WTC11 (cell line): ENCODE data around the gene RHOB. TPM values are rescaled to one million over a fixed set of nuclear protein-coding genes. Genes with fewer than 3 reads are reported as not detected.

Source experiments
- ATAC-seq: fragments of 200-7000 bp; cut with Tn5 transposase; 2 replicates; pipeline ENCODE4 v1.10.0; 2021; ENCODE audit warnings: mild to moderate bottlenecking, moderate library complexity
- CTCF ChIA-PET: fragments of 300-600 bp; sonication (Branson Sonifier 250); formaldehyde crosslinking; loops from one replicate; lab custom pipeline; 2021; ENCODE audit warnings: antibody characterized with exemption; lab: Charles Lee
- POLR2A ChIA-PET: fragments of 350-600 bp; sonication (Branson Sonifier 250); formaldehyde crosslinking; loops from one replicate; lab custom pipeline; 2021; ENCODE audit warnings: antibody characterized with exemption; lab: Charles Lee
- DNase-seq: peaks from one replicate; pipeline ENCODE4 v3.0.0; 2021; ENCODE audit warnings: low spot score
- H3K27ac Mint-ChIP-seq: 2 replicates; pipeline ENCODE4 v1.8.0; 2021; ENCODE audit warnings: mixed read lengths
- H3K27me3 Mint-ChIP-seq: 2 replicates; pipeline ENCODE4 v1.8.0; 2021; ENCODE audit warnings: low read depth, mild to moderate bottlenecking, moderate library complexity, mixed read lengths
- H3K36me3 Mint-ChIP-seq: 2 replicates; pipeline ENCODE4 v1.8.0; 2021; ENCODE audit warnings: mixed read lengths
- H3K4me1 Mint-ChIP-seq: 2 replicates; pipeline ENCODE4 v1.8.0; 2022; ENCODE audit warnings: mixed read lengths
- H3K4me3 Mint-ChIP-seq: 2 replicates; pipeline ENCODE4 v1.8.0; 2021; ENCODE audit warnings: mild to moderate bottlenecking, moderate library complexity, mixed read lengths
- H3K9me3 Mint-ChIP-seq: 2 replicates; pipeline ENCODE4 v1.8.0; 2021; ENCODE audit warnings: mixed read lengths
- AFF4 ChIP-seq: sonication (generic); formaldehyde crosslinking; IDR thresholded peaks from 2 replicates; pipeline ENCODE4 v1.8.1; 2023; ENCODE audit warnings: mild to moderate bottlenecking, missing genetic modification reagents, borderline replicate concordance
- CTCF ChIP-seq: fragments of 200-600 bp; IDR thresholded peaks from 2 replicates; pipeline ENCODE4 v1.8.0; 2022; ENCODE audit warnings: antibody characterized with exemption
- E2F4 ChIP-seq: sonication (generic); formaldehyde crosslinking; IDR thresholded peaks from 2 replicates; pipeline ENCODE4 v1.8.1; 2022; ENCODE audit warnings: low read depth, mild to moderate bottlenecking, moderate library complexity, missing genetic modification reagents, borderline replicate concordance
- ERG ChIP-seq: fragments of 250-450 bp; sonication (Bioruptor Pico); IDR thresholded peaks from 2 replicates; pipeline ENCODE4 v1.8.0; 2021; ENCODE audit warnings: mild to moderate bottlenecking
- ETV6 ChIP-seq: sonication (generic); formaldehyde crosslinking; IDR thresholded peaks from 2 replicates; pipeline ENCODE4 v1.8.1; 2022; ENCODE audit warnings: mild to moderate bottlenecking, missing genetic modification reagents
- JAZF1 ChIP-seq: fragments of 250-450 bp; sonication (Bioruptor Pico); IDR thresholded peaks from 2 replicates; pipeline ENCODE4 v1.9.0; 2021; ENCODE audit warnings: moderate library complexity, mild to moderate bottlenecking, inconsistent platforms
- MAX ChIP-seq: sonication (generic); formaldehyde crosslinking; IDR thresholded peaks from 2 replicates; pipeline ENCODE4 v1.8.0; 2022; ENCODE audit warnings: mild to moderate bottlenecking, missing genetic modification reagents
- NFATC4 ChIP-seq: fragments of 250-450 bp; sonication (Bioruptor Pico); IDR thresholded peaks from 2 replicates; pipeline ENCODE4 v1.9.0; 2021; ENCODE audit warnings: mild to moderate bottlenecking
- NFE2L1 ChIP-seq: sonication (generic); formaldehyde crosslinking; IDR thresholded peaks from 2 replicates; pipeline ENCODE4 v1.8.1; 2023; ENCODE audit warnings: missing genetic modification reagents
- SOX15 ChIP-seq: fragments of 250-450 bp; sonication (Bioruptor Pico); IDR thresholded peaks from 2 replicates; pipeline ENCODE4 v1.9.0; 2021; ENCODE audit warnings: mild to moderate bottlenecking
- STAT6 ChIP-seq: sonication (generic); formaldehyde crosslinking; conservative IDR thresholded peaks from 2 replicates; pipeline ENCODE4 v1.8.1; 2023; ENCODE audit warnings: mild to moderate bottlenecking, low read depth, missing genetic modification reagents, moderate library complexity
- TP53 ChIP-seq: sonication (generic); formaldehyde crosslinking; IDR thresholded peaks from 2 replicates; pipeline ENCODE4 v1.8.1; 2023; ENCODE audit warnings: mild to moderate bottlenecking, missing genetic modification reagents
- USF2 ChIP-seq: sonication (generic); formaldehyde crosslinking; IDR thresholded peaks from 2 replicates; pipeline ENCODE4 v1.8.1; 2023; ENCODE audit warnings: mild to moderate bottlenecking, missing genetic modification reagents, moderate library complexity
- ZMAT4 ChIP-seq: fragments of 250-450 bp; sonication (Bioruptor Pico); IDR thresholded peaks from 2 replicates; pipeline ENCODE4 v1.9.0; 2021; ENCODE audit warnings: mild to moderate bottlenecking
- ZNF219 ChIP-seq: sonication (generic); formaldehyde crosslinking; IDR thresholded peaks from 2 replicates; pipeline ENCODE4 v1.8.0; 2023; ENCODE audit warnings: missing genetic modification reagents, mild to moderate bottlenecking, borderline replicate concordance
- ZNF423 ChIP-seq: fragments of 250-450 bp; sonication (Bioruptor Pico); IDR thresholded peaks from 2 replicates; pipeline ENCODE4 v2.1.2; 2022; ENCODE audit warnings: mild to moderate bottlenecking, moderate library complexity
- ZNF532 ChIP-seq: fragments of 250-450 bp; sonication (Bioruptor Pico); IDR thresholded peaks from 2 replicates; pipeline ENCODE4 v1.9.0; 2021; ENCODE audit warnings: mild to moderate bottlenecking, borderline replicate concordance
- total RNA-seq: library from RNA; stranded (reverse); gene quantifications from 3 replicates; pipeline ENCODE4 v1.2.3, GENCODE V29; 2021

Gene RHOB
- total RNA-seq, 1 experiment from 2014 or later: 20.4 TPM

- CTCF ChIA-PET: interaction anchor here (0.7 kb wide), 1 partner anchor 23 kb away, joined by 3 read pairs; no protein-coding TSS in a partner anchor
- H3K27ac Mint-ChIP-seq: no peak overlapping the region
- DNase-seq: no peak
- TF ChIP-seq USF2 (CRISPR knock-in tag) (no peak), ERG (CRISPR knock-in tag) (no peak), NFATC4 (CRISPR knock-in tag) (no peak), ZNF423 (CRISPR knock-in tag) (no peak), NFE2L1 (CRISPR knock-in tag) (no peak), ETV6 (CRISPR knock-in tag) (no peak), AFF4 (CRISPR knock-in tag) (no peak), ZNF219 (CRISPR knock-in tag) (no peak), E2F4 (no peak), SOX15 (CRISPR knock-in tag) (no peak), ZMAT4 (CRISPR knock-in tag) (no peak), JAZF1 (CRISPR knock-in tag) (no peak), ZNF532 (no peak), TP53 (no peak), CTCF (no peak), MAX (no peak), STAT6 (CRISPR knock-in tag) (no peak)
- TF ChIP-seq, all 79 proteins: peak for 0
- Mint-ChIP-seq H3K4me1 (peaks cover 6% of the 10 kb centered on the region; the same call in 1 of the 2 replicates), H3K27me3 (no peaks in the 10 kb centered on the region; the same call in 1 of the 2 replicates), H3K36me3 (no peaks in the 10 kb centered on the region), H3K9me3 (no peaks in the 10 kb centered on the region), H3K4me3 (no peak overlapping the region)
- no peak for ATAC-seq
- POLR2A ChIA-PET: interaction anchor here (1.1 kb wide), 1 partner anchor 23 kb away, joined by 4 read pairs; the partner anchor contains the start of gene RHOB
These were observed 22.7 kb downstream of the RHOB start for GRCh38 chr2:20469595-20469994.
